Muscle of back (tissue), 11 donors: ENCODE measurements around the gene QRICH2. TPM values are rescaled to one million over a fixed set of nuclear protein-coding genes. Genes with fewer than 3 reads are reported as not detected.
"Not testable (repeated sequence)": the region's sequence is repeated elsewhere in the genome, so short reads cannot be mapped to it uniquely, and the experiment has no call there.

ENCODE experiments used
- DNase-seq, 3 donors: peaks; one replicate each; pipeline versions ENCODE4 v3.0.0 to v3.0.0-alpha.2; 2013
- polyA plus RNA-seq, 10 donors: library from polyadenylated mRNA; unstranded; fragments of 120-200 nt; gene quantifications; one replicate each; pipeline ENCODE4 v1.2.1, GENCODE V29; 2013; ENCODE audit not compliant: insufficient read length in 10 of 10

Gene QRICH2
- polyA plus RNA-seq, 10 donors = 2.1 to 4.7 (median 3.4) TPM

DNA sequence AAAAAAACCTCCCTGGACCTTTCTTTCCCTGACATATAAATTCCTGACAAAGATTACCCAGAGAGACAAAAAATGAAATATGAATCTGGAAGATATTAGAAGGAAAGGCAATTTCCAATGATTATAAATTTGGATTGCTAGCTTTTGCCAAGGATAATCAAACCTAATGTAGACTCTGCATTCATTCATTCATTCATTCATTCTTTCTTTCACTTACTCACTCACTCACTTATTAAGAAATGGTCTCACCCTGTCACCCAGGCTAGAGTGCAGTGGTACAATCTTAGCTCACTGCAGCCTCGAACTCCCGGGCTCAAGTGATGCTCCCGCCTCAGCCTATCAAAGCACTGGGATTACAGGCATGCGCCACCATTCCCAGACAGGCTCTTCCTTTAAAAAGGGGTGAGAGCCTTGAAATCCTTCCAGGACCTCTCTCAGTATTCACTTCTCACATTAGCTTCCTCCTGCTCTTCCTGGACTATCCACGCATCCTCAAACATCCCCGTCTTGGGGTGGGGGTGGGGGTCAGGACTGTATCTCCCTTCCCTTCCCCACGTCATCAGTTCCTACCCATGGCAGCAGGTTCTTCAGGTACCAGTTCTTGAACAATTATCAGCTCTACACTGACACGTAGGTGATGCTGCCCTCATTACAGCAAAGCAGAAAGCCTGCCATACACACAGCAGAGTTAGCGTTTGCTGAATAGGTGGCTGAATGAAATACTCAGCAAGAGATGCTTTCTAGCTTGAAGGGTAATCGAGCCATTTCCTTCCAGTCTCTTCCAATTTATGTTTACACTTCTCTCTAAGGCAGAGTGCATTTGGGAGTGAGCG lies 25.8 kb upstream of the QRICH2 start:
- DNase-seq = no peak

DNA sequence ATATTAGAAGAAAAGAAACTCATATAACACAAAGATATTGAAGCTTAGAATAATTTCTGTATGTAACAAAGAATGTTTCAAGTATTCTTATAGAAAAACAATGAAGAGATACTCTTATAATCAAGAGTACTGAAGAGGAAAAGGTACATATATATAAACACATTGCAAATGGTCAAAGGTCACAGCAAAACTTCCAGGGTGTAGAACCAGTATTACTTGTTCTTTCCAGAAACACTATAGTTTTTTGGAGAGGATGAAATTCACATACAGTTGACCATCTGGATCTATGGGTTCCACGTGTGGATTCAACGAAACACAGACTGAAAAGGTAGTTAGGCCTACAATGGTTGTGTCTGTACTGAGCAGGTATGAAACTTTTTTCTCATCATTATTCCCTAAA lies 23.0 kb upstream of the QRICH2 start:
- no peak for DNase-seq

DNA sequence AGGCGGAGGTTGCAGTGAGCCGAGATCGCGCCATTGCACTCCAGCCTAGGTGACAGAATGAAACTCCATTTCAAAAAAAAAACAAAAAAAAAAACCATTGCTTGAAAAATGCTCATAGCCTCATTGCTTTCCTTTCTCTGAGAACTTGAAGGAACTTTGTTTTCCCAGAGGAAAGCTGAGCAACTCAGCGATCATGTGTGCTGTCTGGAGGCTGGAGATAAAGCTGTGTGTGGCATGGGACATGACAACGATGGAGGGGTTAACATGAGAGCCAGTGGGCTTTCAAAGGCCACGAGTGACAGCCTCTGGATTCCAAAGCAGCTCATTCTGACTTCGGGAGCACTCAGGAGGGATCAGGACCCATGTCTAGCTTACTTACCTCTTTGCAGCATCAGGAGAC lies 21.6 kb upstream of the QRICH2 start:
- DNase-seq = no peak

- DNase-seq = no peak
Measured at GRCh38 chr17:76327696-76328095, 19.6 kb upstream of the QRICH2 start.

DNA sequence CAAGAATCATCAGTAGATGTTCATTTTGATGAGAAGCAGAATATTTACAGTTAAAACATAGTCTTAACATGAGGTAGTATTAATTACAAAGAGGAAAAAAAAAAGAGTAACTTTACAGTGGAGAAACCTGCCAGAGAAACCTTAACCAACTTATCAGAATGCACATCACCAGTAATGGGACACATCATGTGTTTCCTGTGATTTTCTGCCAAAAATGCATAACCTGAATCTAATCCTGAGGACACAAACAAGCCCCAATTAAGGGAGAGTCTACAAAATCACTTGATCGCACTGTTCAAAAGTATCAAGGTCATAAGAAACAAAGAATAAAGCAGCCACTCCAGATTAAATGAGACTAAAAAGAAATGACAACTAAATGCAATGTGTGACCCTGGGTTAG lies 18.2 kb upstream of the QRICH2 start:
- DNase-seq = no peak

- DNase-seq = no peak
Measured at GRCh38 chr17:76318586-76318985, 10.5 kb upstream of the QRICH2 start.

- DNase-seq = no peak
Measured at GRCh38 chr17:76317535-76317934, 9.5 kb upstream of the QRICH2 start.

DNA sequence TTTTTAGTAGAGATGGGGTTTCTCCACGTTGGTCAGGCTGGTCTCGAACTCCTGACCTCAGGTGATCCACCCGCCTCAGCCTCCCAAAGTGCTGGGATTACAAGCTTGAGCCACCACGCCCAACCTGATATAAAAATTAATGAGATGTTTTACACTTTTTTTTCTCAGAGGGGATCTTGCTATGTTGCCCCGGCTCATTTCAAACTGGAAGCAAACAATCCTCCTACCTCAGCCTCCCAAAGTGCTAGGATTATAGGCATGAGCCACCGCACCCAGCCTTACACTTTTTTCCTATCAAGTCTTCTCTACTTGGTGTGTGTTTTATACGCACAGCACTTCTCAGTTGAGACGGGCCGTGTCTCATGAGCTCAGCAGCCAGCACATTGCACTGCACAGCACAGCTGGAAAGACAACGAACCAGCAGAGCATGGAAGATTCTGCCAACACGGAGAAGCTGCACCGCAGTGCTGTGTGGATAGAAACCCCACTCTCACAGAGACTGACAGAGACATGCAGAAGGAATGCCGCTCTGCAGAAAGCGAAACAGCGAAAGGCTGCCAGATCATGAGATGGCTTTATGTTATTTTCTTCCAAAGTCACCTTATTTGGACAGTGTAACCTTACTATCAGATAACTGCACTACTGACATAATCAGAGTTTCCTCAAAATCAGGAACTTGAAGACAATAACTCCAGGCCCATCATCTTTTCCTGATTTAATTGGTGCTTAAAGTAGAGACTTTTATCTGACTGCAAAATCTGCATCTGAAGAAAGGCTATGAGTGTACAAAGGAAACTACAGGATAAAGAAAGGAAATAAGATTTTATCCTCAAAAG lies 6.5 kb upstream of the QRICH2 start:
- no peak for DNase-seq

DNA sequence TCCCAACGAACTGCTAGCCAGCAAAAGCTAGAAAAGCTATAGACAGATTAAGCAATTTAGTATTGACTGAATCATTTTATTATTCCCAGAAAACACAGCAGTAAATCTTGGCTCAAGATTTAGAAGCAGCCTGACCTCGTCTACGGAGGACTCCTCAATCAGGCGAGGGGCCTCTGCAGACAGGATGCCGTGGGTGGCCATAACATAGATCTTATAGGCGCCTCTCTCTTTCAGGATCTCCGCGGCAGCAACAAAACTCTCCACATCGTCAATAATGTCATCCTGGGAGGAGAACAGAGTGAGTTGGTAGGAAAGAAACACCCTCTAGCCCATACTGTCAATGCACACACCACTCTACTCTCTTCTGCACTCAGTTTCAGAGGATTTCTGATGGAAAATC lies 4.7 kb upstream of the QRICH2 start:
- DNase-seq = no peak

GRCh38 chr17:76309461-76309860 lies 1.4 kb upstream of the QRICH2 start:
- DNase-seq = no peak

DNA sequence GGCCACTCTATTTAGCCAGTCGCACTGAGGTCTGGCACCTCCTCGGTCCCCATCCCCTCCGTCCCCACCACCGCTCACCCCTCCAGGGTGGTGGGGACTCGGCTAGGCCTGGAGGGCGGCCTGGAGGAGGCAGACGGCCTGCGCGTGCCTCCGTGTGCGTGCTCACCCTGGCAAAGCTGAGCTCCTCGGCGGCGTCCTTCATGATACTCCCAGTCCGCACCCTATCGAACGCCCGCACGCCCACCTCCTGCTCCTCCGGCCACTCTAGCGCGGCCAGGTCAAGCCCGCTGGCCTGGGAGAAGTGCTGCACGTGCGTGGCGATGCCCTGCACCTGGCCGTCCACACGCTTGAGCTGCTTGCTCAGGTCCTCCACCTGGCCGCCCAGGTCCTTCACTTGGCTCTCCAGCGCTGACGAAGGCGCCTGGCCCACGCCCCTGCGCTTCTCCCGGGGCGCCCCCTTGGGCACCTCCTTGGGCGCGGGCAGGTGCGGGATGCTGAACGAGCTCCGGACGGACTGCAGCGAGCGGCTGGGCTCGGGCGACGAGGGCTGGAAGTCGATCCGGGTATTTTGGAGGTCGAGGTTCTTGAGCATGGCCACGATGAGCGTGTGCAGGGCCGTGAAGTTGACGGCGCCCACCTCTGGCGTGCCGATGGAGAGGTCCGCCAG lies 644 bp downstream of the QRICH2 start:
- DNase-seq = no peak

DNA sequence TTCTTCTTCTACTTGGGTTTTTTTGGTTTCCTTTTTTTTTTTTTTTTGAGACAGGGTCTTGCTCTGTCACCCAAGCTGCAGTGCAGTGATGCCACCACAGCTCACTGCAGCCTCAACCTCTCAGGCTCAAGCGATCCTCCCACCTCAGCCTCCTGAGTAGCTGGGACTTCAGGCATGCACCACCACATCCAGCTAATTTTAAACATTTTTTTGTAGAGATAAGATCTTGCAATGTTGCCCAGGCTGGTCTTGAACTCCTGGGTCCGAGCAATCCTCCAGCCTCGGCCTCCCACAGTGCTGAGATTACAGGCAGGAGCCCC lies 3.0 kb downstream of the QRICH2 start:
- DNase-seq = not testable (repeated sequence)

GRCh38 chr17:76304226-76305134 lies 3.6 kb downstream of the QRICH2 start:
- no peak for DNase-seq

DNA sequence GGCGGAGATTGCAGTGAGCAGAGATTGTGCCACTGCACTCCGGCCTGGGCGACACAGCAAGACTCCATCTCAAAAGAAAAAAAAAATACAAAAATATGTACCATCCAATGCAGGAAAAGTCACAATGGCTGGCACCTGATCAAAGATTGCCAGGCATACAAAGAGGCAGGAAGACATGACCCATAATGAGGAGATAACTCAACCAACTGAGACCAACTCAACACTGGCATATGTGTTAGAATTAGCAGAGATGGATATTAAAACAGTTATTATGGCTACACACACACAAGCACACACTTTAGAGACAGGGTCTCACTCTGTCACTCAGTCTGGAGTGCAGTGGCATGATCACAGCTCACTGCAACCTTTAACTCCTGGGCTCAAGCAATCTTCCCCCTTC lies 10.6 kb downstream of the QRICH2 start:
- no peak for DNase-seq

DNA sequence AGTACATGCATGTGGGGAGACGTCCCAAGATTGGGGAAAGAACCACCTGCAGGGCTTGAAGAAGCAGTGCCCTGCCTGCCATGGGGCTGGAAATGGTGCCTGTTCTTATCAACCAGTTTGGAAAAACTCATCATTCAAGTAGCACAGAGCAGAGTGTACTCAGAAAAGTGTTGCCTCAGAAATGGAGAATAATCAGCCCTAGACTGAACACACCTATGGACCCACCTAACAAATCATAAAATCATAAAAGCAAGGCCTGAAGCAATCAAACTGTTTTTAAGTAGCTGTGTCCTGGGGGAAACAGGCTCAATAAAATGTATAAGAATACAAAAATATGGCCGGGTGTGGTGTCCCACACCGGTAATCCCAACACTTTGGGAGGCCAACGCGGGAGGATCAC lies 11.2 kb downstream of the QRICH2 start:
- DNase-seq = no peak

- DNase-seq = peak in 2 of 3 donors; percentile 72 to 80
Measured at GRCh38 chr17:76296186-76296585, 11.9 kb downstream of the QRICH2 start.

- DNase-seq = no peak
Measured at GRCh38 chr17:76293106-76293505, 15.0 kb downstream of the QRICH2 start.

GRCh38 chr17:76292567-76292966 lies 15.5 kb downstream of the QRICH2 start:
- DNase-seq = no peak

DNA sequence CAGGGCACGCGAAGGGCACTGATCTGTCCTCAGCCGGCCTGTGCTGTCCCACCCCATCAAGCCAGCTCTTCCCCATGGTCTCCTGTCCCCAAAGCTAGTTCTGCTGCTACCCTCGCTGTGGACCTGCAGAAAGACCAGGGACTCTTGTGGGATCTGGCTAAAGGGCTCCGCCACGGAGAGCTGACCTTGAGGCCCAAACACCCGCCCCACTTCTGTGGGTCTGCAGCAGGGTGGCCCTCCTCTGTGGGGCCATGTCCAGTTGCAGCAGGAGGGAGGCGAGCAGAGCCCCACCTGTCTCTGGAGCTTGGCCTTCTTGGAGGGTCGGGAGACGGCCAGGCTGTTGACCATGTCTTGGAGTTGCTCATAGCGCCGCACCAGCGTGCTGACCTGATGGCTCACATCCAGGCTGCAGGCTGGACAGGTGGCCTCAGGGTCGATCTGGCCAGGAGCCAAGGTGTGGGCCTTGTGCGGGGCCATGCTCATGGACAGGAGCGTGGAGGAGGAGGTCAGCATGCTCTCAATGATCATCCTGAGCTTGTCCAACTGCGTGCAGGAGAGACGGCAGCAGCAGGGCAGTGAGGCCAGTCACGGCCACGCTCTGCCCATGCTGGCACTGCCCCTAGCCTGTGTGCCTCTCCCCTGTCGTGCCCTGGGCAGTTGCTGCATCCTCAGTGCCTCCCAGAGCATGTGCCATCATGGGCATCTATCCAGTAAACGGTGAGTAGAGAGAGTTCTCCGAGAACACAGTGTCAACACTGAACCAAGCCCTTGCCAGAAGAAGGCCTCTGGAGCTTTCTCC lies 26.3 kb downstream of the QRICH2 start:
- peak in 1 of 3 donors; percentile 36 for DNase-seq

DNA sequence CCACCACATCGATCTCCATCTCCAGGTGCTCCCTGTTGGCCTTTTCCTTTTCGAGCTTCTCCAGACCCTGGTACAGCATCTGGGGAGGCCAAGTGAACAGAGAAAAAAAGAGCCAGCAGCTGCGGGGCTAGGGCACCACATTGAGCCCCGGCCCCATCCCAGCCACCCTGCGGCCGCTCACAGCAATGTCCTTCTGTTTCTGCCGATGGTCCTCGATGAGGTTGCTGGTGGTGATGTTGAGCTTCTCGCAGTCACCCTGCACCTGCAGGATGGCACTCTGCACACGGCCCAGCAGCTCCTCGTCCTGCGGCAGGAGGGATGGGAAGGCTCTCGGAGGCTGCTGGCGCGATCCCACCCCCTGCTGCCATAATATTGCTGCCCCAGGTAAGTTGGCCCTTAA lies 27.4 kb downstream of the QRICH2 start:
- DNase-seq = no peak
